HEK293 (cell line): Measurements from ENCODE around the gene YPEL1.
A peak's percentile ranks its signal among the peaks of the same experiment; 100 is the strongest.

ENCODE experiments used
- ATF2 ChIP-seq: fragments of 450-650 bp; formaldehyde crosslinking; IDR thresholded peaks from 2 replicates; pipeline ENCODE4 v1.5.1; 2016; ENCODE audit warnings: missing biosample characterization, missing genetic modification characterization, low read depth
- BCL6B ChIP-seq: fragments of 450-650 bp; formaldehyde crosslinking; IDR thresholded peaks from 2 replicates; pipeline ENCODE4 v1.5.1; 2017; ENCODE audit warnings: missing biosample characterization, missing genetic modification characterization
- WT1 ChIP-seq: fragments of 450-650 bp; formaldehyde crosslinking; IDR thresholded peaks from 2 replicates; pipeline ENCODE4 v1.5.1; 2016; ENCODE audit warnings: missing biosample characterization, missing genetic modification characterization
- ZBTB17 ChIP-seq: fragments of 450-650 bp; formaldehyde crosslinking; IDR thresholded peaks from 2 replicates; pipeline ENCODE4 v1.5.1; 2016; ENCODE audit warnings: missing biosample characterization, missing genetic modification characterization
- ZBTB48 ChIP-seq: fragments of 450-650 bp; formaldehyde crosslinking; IDR thresholded peaks from 2 replicates; pipeline ENCODE4 v1.5.1; 2016; ENCODE audit warnings: missing biosample characterization, missing genetic modification characterization
- ZFHX2 ChIP-seq: fragments of 450-650 bp; formaldehyde crosslinking; conservative IDR thresholded peaks from 2 replicates; pipeline ENCODE4 v1.5.1; 2016; ENCODE audit warnings: missing biosample characterization, missing genetic modification characterization
- ZNF138 ChIP-seq: fragments of 450-650 bp; formaldehyde crosslinking; IDR thresholded peaks from 2 replicates; pipeline ENCODE4 v1.5.1; 2016; ENCODE audit warnings: missing biosample characterization, missing genetic modification characterization, borderline replicate concordance
- ZNF146 ChIP-seq: fragments of 450-650 bp; formaldehyde crosslinking; IDR thresholded peaks from 2 replicates; pipeline ENCODE4 v1.5.1; 2016; ENCODE audit warnings: missing biosample characterization, missing genetic modification characterization
- ZNF18 ChIP-seq: fragments of 450-650 bp; formaldehyde crosslinking; IDR thresholded peaks from 2 replicates; pipeline ENCODE4 v1.5.1; 2016; ENCODE audit warnings: missing biosample characterization, missing genetic modification characterization
- ZNF266 ChIP-seq: fragments of 450-650 bp; formaldehyde crosslinking; IDR thresholded peaks from 2 replicates; pipeline ENCODE4 v1.5.1; 2016; ENCODE audit warnings: missing biosample characterization, missing genetic modification characterization, low read depth
- ZNF362 ChIP-seq: fragments of 450-650 bp; formaldehyde crosslinking; IDR thresholded peaks from 2 replicates; pipeline ENCODE4 v1.5.1; 2016; ENCODE audit warnings: missing biosample characterization, missing genetic modification characterization
- ZNF391 ChIP-seq: fragments of 450-650 bp; formaldehyde crosslinking; IDR thresholded peaks from 2 replicates; pipeline ENCODE4 v1.5.1; 2016; ENCODE audit warnings: low read depth, missing biosample characterization, missing genetic modification characterization, borderline replicate concordance
- ZNF416 ChIP-seq: fragments of 450-650 bp; formaldehyde crosslinking; IDR thresholded peaks from 2 replicates; pipeline ENCODE4 v1.5.1; 2016; ENCODE audit warnings: missing biosample characterization, missing genetic modification characterization
- ZNF449 ChIP-seq: fragments of 450-650 bp; formaldehyde crosslinking; IDR thresholded peaks from 2 replicates; pipeline ENCODE4 v1.5.1; 2017; ENCODE audit warnings: missing biosample characterization, mild to moderate bottlenecking, missing genetic modification characterization, moderate library complexity
- ZNF510 ChIP-seq: fragments of 450-650 bp; formaldehyde crosslinking; IDR thresholded peaks from 2 replicates; pipeline ENCODE4 v1.5.1; 2018; ENCODE audit warnings: mild to moderate bottlenecking, missing genetic modification characterization, missing biosample characterization; ENCODE audit not compliant: insufficient replicate concordance
- ZNF701 ChIP-seq: fragments of 450-650 bp; formaldehyde crosslinking; IDR thresholded peaks from 2 replicates; pipeline ENCODE4 v1.5.1; 2016; ENCODE audit warnings: missing biosample characterization, missing genetic modification characterization
- ZXDB ChIP-seq: fragments of 450-650 bp; formaldehyde crosslinking; IDR thresholded peaks from 2 replicates; pipeline ENCODE4 v1.5.1; 2016; ENCODE audit warnings: missing biosample characterization, missing genetic modification characterization
- TF ChIP-seq, protein P1 (sequence below): fragments of 450-650 bp; formaldehyde crosslinking; IDR thresholded peaks from 2 replicates; pipeline ENCODE4 v1.5.1; 2016; ENCODE audit warnings: missing biosample characterization, missing genetic modification characterization
- TF ChIP-seq, protein P2 (sequence below): fragments of 450-650 bp; formaldehyde crosslinking; IDR thresholded peaks from 2 replicates; pipeline ENCODE4 v1.5.1; 2016; ENCODE audit warnings: missing biosample characterization, missing genetic modification characterization, borderline replicate concordance

Gene YPEL1

GRCh38 chr22:21735200-21736083 is at the start of gene YPEL1 (continued):
- TF ChIP-seq ZNF18 (tag by site-specific recombination) (no peak), WT1 (tag by site-specific recombination) (no peak), ZFHX2 (tag by site-specific recombination) (peak; percentile 59), ATF2 (tag by site-specific recombination) (no peak), ZNF416 (no peak), ZXDB (tag by site-specific recombination) (no peak), ZNF701 (tag by site-specific recombination) (no peak), ZNF266 (no peak), ZNF449 (peak; percentile 84), ZNF362 (no peak), ZBTB48 (tag by site-specific recombination) (0 out of 2 replicates have a peak, but pooled peaks have one; percentile 29), ZNF510 (tag by site-specific recombination) (no peak), ZNF391 (tag by site-specific recombination) (no peak), ZBTB17 (tag by site-specific recombination) (no peak), ZNF146 (tag by site-specific recombination) (no peak), ZNF138 (no peak), BCL6B (tag by site-specific recombination) (no peak)
- TF ChIP-seq, protein P1, sequence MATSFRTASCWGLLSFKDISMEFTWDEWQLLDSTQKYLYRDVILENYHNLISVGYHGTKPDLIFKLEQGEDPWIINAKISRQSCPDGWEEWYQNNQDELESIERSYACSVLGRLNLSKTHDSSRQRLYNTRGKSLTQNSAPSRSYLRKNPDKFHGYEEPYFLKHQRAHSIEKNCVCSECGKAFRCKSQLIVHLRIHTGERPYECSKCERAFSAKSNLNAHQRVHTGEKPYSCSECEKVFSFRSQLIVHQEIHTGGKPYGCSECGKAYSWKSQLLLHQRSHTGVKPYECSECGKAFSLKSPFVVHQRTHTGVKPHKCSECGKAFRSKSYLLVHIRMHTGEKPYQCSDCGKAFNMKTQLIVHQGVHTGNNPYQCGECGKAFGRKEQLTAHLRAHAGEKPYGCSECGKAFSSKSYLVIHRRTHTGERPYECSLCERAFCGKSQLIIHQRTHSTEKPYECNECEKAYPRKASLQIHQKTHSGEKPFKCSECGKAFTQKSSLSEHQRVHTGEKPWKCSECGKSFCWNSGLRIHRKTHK (tag by site-specific recombination) = no peak
- TF ChIP-seq, protein P2, sequence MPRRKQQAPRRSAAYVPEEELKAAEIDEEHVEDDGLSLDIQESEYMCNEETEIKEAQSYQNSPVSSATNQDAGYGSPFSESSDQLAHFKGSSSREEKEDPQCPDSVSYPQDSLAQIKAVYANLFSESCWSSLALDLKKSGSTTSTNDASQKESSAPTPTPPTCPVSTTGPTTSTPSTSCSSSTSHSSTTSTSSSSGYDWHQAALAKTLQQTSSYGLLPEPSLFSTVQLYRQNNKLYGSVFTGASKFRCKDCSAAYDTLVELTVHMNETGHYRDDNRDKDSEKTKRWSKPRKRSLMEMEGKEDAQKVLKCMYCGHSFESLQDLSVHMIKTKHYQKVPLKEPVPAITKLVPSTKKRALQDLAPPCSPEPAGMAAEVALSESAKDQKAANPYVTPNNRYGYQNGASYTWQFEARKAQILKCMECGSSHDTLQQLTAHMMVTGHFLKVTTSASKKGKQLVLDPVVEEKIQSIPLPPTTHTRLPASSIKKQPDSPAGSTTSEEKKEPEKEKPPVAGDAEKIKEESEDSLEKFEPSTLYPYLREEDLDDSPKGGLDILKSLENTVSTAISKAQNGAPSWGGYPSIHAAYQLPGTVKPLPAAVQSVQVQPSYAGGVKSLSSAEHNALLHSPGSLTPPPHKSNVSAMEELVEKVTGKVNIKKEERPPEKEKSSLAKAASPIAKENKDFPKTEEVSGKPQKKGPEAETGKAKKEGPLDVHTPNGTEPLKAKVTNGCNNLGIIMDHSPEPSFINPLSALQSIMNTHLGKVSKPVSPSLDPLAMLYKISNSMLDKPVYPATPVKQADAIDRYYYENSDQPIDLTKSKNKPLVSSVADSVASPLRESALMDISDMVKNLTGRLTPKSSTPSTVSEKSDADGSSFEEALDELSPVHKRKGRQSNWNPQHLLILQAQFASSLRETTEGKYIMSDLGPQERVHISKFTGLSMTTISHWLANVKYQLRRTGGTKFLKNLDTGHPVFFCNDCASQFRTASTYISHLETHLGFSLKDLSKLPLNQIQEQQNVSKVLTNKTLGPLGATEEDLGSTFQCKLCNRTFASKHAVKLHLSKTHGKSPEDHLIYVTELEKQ (tag by site-specific recombination) = no peak
